ENCODE results near the gene MEOX2. TPM values are rescaled to one million over a fixed set of nuclear protein-coding genes. Genes with fewer than 3 reads are reported as not detected.

Gene MEOX2
- total and polyA plus RNA-seq, 3 donors from 2014 or later: 3.7 to 4.9 (median 4.0) TPM

Other genes with a start within 250 kb of the MEOX2 start
- gene AGMO, start 124.7 kb downstream of the MEOX2 start, total RNA-seq: 10 to 100 TPM; 46.6 to 52.8 TPM
- 13.1 TPM for gene AGMO, start 124.7 kb downstream of the MEOX2 start, polyA plus RNA-seq (ENCODE audit: insufficient read depth, low read depth, low replicate concordance)

Data from testis (tissue), 3 donors.